ENCODE results near the gene C9orf57.

GRCh38 chr9:72005451-72005850, 55.0 kb downstream of the C9orf57 start:
- TF ChIP-seq CTCF (IDR thresholded peaks at IDR 0.05; ENCODE audit: borderline replicate concordance, extremely low read depth, low read length, poor library complexity, severe bottlenecking) = no peak
- no peak for TF ChIP-seq EZH2 (IDR thresholded peaks at IDR 0.05; ENCODE audit: borderline replicate concordance, low read depth, low read length, severe bottlenecking)

Measured in DND-41 (cell line).